DND-41 (cell line): ENCODE data around the gene KCNMA1.

ENCODE experiments used
- CTCF ChIP-seq: IDR thresholded peaks from 2 replicates; pipeline ENCODE4 v1.5.1; 2012; ENCODE audit warnings: borderline replicate concordance, low read length, moderate library complexity, mild to moderate bottlenecking; ENCODE audit not compliant: poor library complexity, severe bottlenecking; ENCODE audit errors: extremely low read depth
- EZH2 ChIP-seq: IDR thresholded peaks from 3 replicates; pipeline ENCODE4 v1.6.1; 2012; ENCODE audit warnings: borderline replicate concordance, low read depth, mild to moderate bottlenecking, moderate library complexity, low read length, inconsistent platforms; ENCODE audit not compliant: severe bottlenecking

GRCh38 chr10:77034795-77035194 lies 602.8 kb downstream of the KCNMA1 start:
- no peak for TF ChIP-seq EZH2
- TF ChIP-seq CTCF = no peak
